Hypothalamus (tissue), 51 donors: ENCODE measurements around the gene MRPL14.

Experiments
- DNase-seq, 51 donors: peaks; one replicate each; lab custom pipeline; 2025; lab: John Stamatoyannopoulos, UW

MRPL14 gene

GRCh38 chr6:44127186-44128019 is at the start of gene MRPL14, which contains the start of gene TMEM63B:
TSS of gene MRPL14 (minus strand) at chr6:44127452. CDS start at chr6:44116611, 10,841 bp downstream.
TSS of gene TMEM63B (plus strand) at chr6:44127554. CDS start at chr6:44134585, 7,031 bp downstream.
- peak; percentile 15 to 92 (median 79) for DNase-seq

- DNase-seq: no peak
These were observed 49.0 kb upstream of the MRPL14 start for GRCh38 chr6:44176130-44176761.

GRCh38 chr6:44172731-44173500 is 45.7 kb upstream of the MRPL14 start:
- peak in 49 of 51 donors; percentile 11 to 81 (median 51) for DNase-seq

DNA sequence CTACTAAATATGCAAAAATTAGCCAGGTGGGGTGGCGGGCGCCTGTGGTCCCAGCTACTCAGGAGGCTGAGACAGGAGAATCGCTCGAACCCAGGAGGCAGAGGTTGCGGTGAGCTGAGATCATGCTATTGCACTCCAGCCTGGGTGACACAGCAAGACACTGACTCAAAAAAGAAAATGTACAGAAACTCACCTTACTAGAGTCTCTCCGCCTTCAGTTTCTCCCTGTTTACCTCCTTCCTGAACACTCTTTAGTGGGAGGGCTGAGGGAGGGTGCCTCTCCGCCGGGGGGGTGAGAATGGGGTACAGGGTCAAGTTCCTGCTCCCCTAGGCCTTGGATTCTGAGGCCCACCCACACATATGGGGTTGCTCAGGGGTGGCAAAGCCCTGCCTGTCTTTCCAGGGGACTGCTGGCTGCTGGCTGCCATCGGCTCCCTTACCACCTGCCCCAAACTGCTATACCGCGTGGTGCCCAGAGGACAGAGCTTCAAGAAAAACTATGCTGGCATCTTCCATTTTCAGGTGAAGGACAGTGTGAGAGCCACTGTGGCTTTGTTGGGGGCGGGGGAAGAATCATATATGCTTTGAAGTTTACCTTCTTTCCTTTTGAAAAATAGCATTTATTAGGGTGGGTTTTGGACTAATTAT is 44.8 kb upstream of the MRPL14 start:
- DNase-seq: no peak

DNA sequence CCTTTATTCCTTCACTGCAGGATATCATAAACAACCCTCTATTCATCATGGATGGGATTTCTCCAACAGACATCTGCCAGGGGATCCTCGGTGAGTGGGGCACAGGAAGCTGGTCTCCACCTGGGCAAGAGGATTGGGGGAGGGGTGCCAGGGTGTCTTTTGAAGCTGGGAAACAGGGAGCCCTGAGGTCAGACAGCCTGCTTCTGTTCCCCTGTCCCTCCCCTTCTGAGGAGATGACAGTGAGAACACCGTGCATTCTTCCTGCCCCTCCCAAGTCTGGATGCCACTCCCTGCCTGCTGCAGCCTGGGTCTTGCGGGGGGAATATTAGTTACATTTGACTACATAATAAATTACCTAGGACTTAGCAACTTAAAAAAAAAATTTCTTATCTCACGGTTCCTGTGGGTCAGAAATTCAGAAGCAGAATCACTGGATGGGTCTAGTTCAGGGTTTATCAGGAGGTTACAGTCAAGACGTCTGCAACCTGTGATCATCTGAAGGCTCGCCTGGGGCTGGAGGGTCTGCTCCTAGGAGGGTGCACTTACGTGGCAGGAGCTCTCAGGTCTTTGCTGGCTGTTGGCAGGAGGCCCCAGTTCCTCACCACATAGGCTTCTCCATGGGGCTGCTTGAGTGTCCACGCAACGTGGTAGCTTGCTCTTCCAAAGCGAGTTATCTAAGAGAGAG is 42.8 kb upstream of the MRPL14 start:
- no peak for DNase-seq

GRCh38 chr6:44169154-44169553 is 41.9 kb upstream of the MRPL14 start:
- no peak for DNase-seq

DNA sequence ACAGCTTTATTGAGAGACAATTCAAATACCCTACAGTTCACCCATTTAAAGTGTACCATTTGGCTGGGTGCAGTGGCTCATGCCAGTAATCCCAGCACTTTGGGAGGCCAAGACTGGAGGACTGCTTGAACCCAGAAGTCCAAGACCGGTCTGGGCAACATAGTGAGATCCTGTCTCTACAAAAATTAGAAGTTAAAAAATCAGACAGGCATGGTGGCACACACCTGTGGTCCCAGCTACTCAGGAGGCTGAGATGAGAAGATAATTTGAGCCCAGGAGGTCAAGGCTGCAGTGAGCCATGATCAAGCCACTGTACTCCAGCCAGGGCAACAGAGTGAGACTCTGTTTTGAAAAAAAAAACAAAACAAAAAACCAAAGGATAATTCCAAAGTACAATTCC is 40.3 kb upstream of the MRPL14 start:
- DNase-seq: no peak

- no peak for DNase-seq
These were observed 39.4 kb upstream of the MRPL14 start for GRCh38 chr6:44166591-44167184.

DNA sequence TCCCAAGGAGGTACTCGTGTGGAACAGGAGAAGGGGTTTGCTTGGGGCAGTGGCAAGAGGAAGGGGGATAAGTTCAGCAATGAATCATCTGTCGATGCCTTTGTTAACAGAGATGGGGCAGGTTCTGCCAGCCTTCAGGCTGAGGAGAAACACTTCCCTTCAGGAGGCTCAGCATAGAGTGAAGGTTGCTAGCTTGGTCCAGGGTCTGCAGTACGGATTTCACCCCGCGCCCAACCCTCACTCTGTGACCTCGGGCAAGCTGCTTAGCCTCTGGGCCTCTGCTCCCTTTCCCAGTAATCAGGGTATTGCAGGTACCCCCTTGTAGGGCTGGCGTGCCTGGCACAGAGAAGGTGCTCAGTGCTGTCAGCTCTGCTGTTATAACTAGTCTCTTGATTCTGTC is 38.9 kb upstream of the MRPL14 start:
- DNase-seq: no peak

DNA sequence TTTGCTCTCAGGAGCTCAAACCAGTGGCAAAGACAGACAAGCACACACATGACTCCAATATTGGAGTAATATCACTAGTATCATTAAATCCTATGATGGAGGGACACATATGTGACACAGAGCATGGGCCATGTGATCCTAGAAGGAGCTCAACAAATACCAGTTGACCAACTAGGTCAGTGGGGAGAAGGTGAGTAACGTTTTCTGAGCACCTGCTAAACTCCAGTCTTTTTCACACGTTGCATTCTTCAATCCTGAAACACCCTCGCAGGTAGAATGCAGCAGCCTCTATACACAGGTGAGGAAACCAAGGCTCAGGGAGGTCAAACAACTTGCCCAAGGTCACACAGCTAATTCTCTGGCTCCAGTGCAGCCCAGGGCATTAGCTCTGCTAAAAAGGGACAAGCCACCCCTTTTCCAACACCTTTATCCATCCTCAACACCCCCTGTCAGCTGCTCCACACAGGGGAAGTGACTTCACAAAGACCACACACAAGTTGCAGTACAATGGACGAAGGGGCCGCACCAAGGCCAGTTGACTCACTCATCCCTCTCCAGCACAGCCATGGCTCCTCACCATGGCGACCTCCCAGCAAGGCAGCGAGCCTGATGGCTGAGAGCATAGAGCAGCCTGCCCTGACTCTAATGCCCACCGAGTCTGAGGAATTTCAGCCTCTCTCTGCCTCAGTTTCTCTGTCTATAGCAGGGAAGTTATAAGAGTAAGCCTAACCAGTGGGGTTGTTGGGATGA is 35.8 kb upstream of the MRPL14 start:
- DNase-seq: no peak

- DNase-seq: no peak
These were observed 34.7 kb upstream of the MRPL14 start for GRCh38 chr6:44161997-44162338.

- DNase-seq: no peak
These were observed 31.5 kb upstream of the MRPL14 start, which contains the start of gene CAPN11 for GRCh38 chr6:44158770-44159228. TSS of gene CAPN11 (plus strand) at chr6:44158820. CDS start at chr6:44158849, 29 bp downstream.

GRCh38 chr6:44157152-44157521 is 29.9 kb upstream of the MRPL14 start:
- DNase-seq: no peak

DNA sequence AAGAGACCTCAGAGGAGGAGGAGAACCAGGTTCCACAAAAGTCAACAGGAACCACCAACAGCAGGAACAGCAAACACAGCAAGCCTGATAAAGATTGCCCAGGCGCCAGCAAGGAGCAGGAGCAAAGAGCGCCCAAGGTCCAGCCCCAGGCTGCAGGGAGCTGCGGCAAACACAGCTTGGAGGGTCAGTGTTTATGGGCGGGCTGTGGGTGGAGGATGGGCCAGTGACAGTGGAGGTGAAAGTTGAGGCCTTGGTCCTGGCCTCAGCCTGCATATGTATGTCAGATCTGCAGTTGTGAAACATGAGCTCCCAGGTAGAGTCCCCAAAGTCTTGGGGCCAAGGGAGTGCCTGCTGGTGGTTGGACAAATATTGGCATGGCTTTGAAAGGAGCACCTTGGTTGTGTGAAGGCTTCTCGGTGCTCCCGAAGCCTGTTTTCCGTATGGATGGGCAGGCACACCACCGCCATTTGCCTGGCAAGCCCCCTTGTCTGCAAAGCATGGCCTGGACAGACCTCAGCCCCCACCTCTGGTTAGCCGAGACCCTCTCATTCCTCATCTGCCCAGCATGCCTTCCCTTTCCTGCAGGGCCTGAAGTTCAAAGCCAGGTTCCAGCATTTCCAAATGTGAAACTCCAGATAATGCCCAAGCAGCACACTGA is 29.4 kb upstream of the MRPL14 start:
- DNase-seq: no peak

DNA sequence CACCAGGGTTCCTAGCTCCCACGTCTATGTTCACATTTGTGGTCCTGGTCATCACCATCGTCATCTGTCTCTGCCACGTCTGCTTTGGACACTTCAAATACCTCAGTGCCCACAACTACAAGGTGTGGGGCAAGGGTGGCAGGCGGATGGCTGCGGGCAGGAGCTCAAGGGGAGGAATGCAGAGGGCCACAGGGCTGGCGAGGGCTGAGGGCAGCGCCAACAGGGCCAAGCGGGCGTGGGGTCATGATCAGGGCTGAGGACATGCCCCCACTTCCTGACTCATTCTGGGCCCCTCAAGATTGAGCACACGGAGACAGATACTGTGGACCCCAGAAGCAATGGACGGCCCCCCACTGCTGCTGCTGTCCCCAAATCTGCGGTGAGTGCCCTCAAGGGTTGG is 26.8 kb upstream of the MRPL14 start:
- DNase-seq: no peak

GRCh38 chr6:44152533-44152932 is 25.3 kb upstream of the MRPL14 start:
- DNase-seq: no peak

DNA sequence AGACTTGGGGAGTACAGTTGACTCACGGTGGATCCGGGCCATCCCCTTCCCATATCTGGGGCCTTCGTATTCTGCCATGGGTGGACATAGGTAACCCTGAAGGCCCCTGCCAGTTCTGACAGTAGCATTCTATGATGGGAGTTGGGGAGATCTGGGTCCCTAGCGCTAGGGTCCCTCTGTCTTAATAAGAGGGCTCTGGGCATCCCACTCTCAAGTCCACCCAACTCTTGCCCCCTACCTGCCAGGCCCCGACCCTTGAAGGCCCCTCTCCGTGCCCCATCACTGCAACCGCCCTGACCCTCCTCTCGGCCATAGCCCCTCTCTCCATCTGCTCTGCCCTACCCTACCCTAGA is 24.8 kb upstream of the MRPL14 start:
- peak in 1 of 51 donors; percentile 3 for DNase-seq

DNA sequence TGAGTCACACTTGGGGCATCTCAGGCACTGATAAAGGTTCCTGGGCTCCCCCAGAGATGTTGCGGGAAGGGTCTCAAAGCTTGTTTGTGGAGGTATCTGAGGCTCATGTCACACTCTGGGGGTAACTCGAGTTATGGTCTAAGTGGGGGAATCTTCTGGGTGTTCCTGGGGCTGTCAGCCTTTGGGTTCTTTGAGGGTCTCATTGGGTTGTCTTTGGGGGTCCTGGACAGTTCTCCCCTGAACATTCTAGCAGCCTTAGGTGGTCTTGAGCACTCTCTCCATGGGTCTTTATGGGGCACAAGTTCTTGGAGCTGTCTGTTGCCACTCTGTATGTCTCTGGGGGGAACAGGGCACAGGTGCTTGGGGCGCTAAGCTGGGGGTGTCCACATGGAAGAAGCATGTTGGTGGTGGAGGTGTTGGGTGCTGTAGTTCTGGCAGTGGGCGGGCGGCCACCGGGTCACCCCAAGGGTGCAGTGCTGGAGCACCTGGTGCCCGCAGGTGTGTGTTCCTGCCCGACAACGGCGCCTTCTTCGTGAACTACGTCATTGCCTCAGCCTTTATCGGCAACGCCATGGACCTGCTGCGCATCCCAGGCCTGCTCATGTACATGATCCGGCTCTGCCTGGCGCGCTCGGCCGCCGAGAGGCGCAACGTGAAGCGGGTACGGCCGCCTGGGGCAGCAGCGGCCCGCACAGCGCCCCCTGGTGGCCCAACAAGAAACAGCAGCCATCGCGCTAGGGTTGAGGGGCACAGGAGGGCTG is 24.3 kb upstream of the MRPL14 start:
- DNase-seq: peak in 41 of 51 donors; percentile 3 to 77 (median 38)
